Mesothelial cell of epicardium (in vitro differentiated cells): ENCODE results near the gene DVL1. TPM values are rescaled to one million over a fixed set of nuclear protein-coding genes. Genes with fewer than 3 reads are reported as not detected.
A peak's percentile ranks its signal among the peaks of the same experiment; 100 is the strongest.

Experiments
- DNase-seq, 2 experiments: peaks; one replicate each; pipeline ENCODE4 v3.0.0; 2021; ENCODE audit warnings: low spot score in 2 of 2; ENCODE audit not compliant: unreplicated experiment in 2 of 2
- H3K27ac Mint-ChIP-seq: 2 replicates; pipeline ENCODE4 v1.8.0; 2021; ENCODE audit warnings: mixed read lengths
- H3K27me3 Mint-ChIP-seq: 2 replicates; pipeline ENCODE4 v1.8.0; 2021; ENCODE audit warnings: low read depth, mixed read lengths
- H3K36me3 Mint-ChIP-seq: 2 replicates; pipeline ENCODE4 v1.8.0; 2021; ENCODE audit warnings: mixed read lengths
- H3K4me1 Mint-ChIP-seq: 2 replicates; pipeline ENCODE4 v1.8.0; 2021; ENCODE audit warnings: mixed read lengths
- H3K4me3 Mint-ChIP-seq: 2 replicates; pipeline ENCODE4 v1.8.0; 2021; ENCODE audit warnings: mild to moderate bottlenecking, moderate library complexity, mixed read lengths
- H3K9me3 Mint-ChIP-seq: 2 replicates; pipeline ENCODE4 v1.8.0; 2021; ENCODE audit warnings: mixed read lengths
- total RNA-seq: library from RNA; stranded (reverse); gene quantifications from 3 replicates; pipeline ENCODE4 v1.2.1, GENCODE V29; 2021
- TF ChIP-seq, protein P1 (sequence below): fragments of 200-600 bp; sonication (generic); IDR thresholded peaks from one replicate; pipeline ENCODE4 v1.5.0; 2021; ENCODE audit warnings: antibody characterized with exemption; ENCODE audit not compliant: unreplicated experiment

The DVL1 gene
- total RNA-seq, 1 donor from 2014 or later = 54.5 TPM

DNA sequence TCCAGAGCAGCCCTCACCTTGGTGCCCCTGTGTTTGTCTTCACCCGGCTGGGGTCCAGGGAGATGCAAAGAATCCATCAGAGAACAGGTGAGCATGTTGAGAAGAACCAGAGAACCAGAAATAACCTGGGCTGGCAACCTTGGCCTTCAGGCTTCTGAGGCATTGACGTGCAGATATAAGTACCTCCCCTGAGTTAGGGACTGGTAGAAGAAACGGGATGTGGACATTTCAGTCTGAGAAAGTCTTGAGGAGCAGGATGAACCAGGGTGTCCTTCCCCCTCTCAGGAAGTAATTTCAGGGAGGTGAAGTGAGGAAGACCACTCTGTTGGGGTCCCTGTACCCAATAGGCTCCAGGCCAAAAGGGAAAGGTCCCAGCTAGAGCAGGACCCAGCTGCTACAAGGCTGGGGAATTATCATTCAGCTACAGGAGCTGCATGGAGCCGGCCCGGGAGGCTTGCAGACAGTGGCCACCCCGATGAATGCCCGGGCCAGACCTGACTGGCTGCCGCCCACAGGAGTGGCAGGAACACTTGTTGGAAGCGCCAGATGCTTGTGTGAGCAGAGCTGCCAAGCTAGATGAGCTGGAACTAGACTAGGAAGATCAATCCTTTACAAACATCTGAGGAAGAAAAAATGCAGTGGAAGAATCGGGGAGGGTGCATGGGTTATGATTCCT, 27.5 kb upstream of the DVL1 start:
- Mint-ChIP-seq H3K4me3 (peak overlapping the region; percentile 83), H3K9me3 (no peaks in the 10 kb centered on the region), H3K27ac (no peak overlapping the region), H3K27me3 (no peaks in the 10 kb centered on the region), H3K4me1 (peaks cover 14% of the 10 kb centered on the region), H3K36me3 (no peaks in the 10 kb centered on the region)
- TF ChIP-seq, protein P1, sequence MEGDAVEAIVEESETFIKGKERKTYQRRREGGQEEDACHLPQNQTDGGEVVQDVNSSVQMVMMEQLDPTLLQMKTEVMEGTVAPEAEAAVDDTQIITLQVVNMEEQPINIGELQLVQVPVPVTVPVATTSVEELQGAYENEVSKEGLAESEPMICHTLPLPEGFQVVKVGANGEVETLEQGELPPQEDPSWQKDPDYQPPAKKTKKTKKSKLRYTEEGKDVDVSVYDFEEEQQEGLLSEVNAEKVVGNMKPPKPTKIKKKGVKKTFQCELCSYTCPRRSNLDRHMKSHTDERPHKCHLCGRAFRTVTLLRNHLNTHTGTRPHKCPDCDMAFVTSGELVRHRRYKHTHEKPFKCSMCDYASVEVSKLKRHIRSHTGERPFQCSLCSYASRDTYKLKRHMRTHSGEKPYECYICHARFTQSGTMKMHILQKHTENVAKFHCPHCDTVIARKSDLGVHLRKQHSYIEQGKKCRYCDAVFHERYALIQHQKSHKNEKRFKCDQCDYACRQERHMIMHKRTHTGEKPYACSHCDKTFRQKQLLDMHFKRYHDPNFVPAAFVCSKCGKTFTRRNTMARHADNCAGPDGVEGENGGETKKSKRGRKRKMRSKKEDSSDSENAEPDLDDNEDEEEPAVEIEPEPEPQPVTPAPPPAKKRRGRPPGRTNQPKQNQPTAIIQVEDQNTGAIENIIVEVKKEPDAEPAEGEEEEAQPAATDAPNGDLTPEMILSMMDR = no peak
- no peak for DNase-seq

DNA sequence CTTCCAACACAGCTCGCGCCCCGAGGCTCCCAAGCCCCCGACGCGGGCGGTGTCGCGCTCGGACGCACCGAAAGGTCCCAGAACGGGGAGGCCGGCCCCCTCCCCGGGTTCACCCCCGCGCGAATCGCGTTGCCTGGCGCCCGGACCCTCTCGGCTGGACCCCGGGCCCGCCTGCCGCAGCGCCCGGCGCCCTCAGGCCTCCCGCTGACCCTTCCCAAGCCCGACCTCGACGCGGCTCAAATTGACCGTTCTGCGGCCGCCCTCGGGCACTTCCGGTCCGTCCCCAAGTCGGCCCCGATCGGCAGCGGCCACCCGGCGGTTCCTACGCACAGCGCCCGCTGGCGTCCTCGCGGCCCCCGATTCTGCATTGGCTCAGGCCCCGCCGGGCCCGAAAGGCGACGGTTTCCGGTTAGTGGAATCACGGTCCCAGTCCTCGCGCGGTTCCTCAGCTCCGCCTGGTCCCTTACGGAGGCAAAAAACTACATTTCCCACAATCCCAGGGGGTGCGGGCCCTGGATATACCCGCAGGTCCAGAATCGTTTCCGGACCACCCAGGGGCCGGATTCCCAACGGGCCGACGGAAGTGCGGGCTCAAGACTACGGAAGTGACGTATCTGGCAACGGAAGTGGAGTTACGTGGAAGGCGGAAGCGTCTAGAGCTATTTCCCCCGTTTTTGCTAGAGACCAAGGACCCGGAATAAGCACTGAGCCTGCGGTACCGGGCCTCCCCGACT, 25.9 kb upstream of the DVL1 start, which contains the start of gene AURKAIP1:
Gene AURKAIP1 (minus strand): TSS at position 279 of the 734 bp plus-strand sequence. CDS start 451 bp downstream, outside the sequence.
- Mint-ChIP-seq H3K4me1 (peaks cover 14% of the 10 kb centered on the region), H3K4me3 (peak within 1 kb of the TSS; percentile 83), H3K27me3 (no peaks in the 10 kb centered on the region), H3K36me3 (no peaks in the 10 kb centered on the region), H3K27ac (peak within 1 kb of the TSS; percentile 94), H3K9me3 (no peaks in the 10 kb centered on the region)
- TF ChIP-seq, protein P1 = no peak
- DNase-seq = peak; percentile 95 to 98

DNA sequence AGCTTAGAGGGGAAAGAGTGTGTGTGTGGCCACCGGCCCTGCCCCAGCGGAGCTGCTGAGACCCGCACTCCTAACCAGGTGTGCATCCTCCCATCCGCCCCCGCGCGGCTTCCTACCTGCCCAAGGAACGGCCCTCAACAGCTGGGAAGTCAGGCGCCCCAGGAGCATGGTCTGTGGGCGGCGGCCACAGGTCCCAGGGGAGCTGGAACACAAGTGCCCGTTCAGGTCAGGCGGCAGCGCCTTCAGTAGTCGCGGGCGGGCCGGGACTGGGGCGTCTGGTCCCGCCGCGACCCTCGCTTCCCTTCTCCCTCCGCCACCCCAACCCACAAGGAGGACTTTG, 25.3 kb upstream of the DVL1 start:
- Mint-ChIP-seq H3K36me3 (no peaks in the 10 kb centered on the region), H3K9me3 (no peaks in the 10 kb centered on the region), H3K27ac (peak overlapping the region; percentile 66), H3K4me1 (peaks cover 14% of the 10 kb centered on the region), H3K4me3 (peak overlapping the region; percentile 83), H3K27me3 (no peaks in the 10 kb centered on the region)
- DNase-seq = no peak
- TF ChIP-seq, protein P1 = no peak

DNA sequence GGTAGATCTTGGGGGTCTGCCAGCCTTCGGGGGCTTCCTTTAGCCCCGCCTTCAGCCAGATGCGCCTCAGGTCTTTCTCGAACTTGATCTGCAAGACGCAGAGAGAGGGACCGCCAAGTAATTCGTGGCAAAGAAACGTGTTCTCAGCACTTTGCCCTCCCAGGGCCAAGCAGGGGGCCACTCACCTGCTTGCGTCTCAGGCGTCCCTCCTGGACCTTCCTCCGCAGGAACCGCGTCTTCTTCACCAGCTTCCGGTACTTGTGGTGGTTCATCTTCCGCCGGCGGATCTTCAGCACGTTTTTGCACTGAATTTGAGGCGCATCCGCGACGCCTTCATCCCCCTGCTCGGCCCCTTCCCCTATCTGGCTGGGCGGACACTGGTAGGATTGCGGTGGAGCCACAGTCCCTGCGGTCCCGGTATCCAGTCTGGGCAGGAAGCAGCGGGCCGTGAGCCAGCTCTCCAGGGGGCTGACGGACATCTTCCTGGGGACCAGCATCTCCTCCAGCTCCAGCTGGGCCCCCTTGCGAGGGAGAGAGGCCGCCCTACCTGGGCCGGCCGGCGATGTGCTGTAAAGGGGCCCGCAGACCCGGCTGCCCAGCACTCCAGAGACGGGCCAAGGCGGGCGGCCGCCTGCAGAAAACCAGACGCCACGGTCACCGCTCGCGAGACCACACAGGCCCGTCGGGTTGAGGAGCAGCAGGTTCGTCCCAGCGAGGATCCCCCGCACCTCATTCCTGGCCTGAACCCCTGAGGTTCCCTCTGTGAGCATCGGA, 24.8 kb upstream of the DVL1 start:
- Mint-ChIP-seq H3K27ac (peak overlapping the region; percentile 66), H3K4me1 (peaks cover 14% of the 10 kb centered on the region), H3K4me3 (peak overlapping the region; percentile 83), H3K27me3 (no peaks in the 10 kb centered on the region), H3K9me3 (no peaks in the 10 kb centered on the region), H3K36me3 (no peaks in the 10 kb centered on the region)
- TF ChIP-seq, protein P1 = no peak
- no peak for DNase-seq

DNA sequence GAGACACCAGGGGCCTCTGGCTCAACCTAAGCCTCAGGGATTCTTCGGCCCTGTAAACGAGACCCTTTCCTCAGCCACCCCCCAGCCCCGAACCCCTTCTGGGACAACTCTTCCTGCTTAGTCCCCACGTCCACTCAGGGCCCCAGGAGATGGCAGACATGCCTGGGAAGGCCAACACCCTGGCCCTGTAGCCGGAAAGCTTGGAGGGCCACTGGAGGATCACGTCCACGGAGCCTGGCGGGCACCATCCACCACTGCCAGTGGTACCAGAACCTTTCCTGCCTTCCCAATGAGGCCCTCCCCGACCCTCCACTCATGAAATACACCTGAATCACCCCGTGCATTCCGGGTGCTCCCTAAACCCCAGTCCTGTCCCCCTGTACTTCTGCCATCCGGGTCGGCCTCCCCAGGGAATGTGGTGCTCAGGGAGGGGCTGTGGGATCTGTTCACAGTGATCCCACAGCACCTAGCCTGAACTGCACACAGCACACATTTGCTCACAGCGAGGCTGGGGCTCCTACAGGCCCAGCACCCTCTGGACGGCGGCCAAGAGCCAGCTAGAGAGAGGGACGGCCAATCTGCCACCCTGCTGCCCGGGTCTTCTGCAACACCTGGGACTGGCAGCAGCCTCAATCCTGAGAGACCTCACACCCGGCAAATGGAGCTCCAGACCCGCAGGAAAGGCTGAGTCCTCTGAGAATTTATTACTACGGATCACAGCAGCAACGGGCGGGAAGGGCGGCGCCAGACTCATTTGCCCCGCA, 24.0 kb upstream of the DVL1 start:
- Mint-ChIP-seq H3K36me3 (no peaks in the 10 kb centered on the region), H3K4me3 (peak overlapping the region; percentile 83), H3K27ac (no peak overlapping the region), H3K9me3 (no peaks in the 10 kb centered on the region), H3K4me1 (peaks cover 14% of the 10 kb centered on the region), H3K27me3 (no peaks in the 10 kb centered on the region)
- DNase-seq = no peak
- TF ChIP-seq, protein P1 = no peak
